Measurements from ENCODE around the gene SORT1. TPM values are rescaled to one million over a fixed set of nuclear protein-coding genes. Genes with fewer than 3 reads are reported as not detected.

Gene SORT1
- total and polyA plus RNA-seq, 2 of the 8 experiments (the other 6 are each of a cell fraction or from before 2014, with no cell fraction given): 18.7 to 69.6 TPM

- TF ChIP-seq ATF2 (IDR thresholded peaks at IDR 0.05; ENCODE audit: low read length) (no peak), NRF1 (IDR thresholded peaks at IDR 0.05; ENCODE audit: low read depth, low read length) (no peak), E2F6 (IDR thresholded peaks at IDR 0.05) (no peak), SAP30 (IDR thresholded peaks at IDR 0.05; ENCODE audit: insufficient read depth, insufficient replicate concordance, low read length) (no peak), CEBPB (IDR thresholded peaks at IDR 0.05; ENCODE audit: low read depth, low read length) (no peak), RXRA (IDR thresholded peaks at IDR 0.05; ENCODE audit: insufficient read depth, low read depth, low read length) (no peak), CHD1 (IDR thresholded peaks at IDR 0.05; ENCODE audit: low read depth, low read length) (no peak), HDAC6 (IDR thresholded peaks at IDR 0.05; ENCODE audit: low read depth, low read length) (no peak), BACH1 (IDR thresholded peaks at IDR 0.05; ENCODE audit: low read length) (no peak), KDM4A (IDR thresholded peaks at IDR 0.05; ENCODE audit: low read depth, low read length, severe bottlenecking) (no peak)
These were observed 1.2 kb downstream of the SORT1 start (continued) for GRCh38 chr1:109396513-109396839.
